A549 (cell line): ENCODE results near the gene ZPBP2. TPM values are rescaled to one million over a fixed set of nuclear protein-coding genes. Genes with fewer than 3 reads are reported as not detected.

Experiments
- ATAC-seq, 2 experiments: fragments of 200-7000 bp in 1 of 2; fragments of >200 bp in 1 of 2; cut with Nextera tagmentation in 1 of 2; cut with Tn5 transposase in 1 of 2; 3 replicates each; pipeline versions ENCODE4 v1.8.0 to v1.9.1; 2018 to 2020; ENCODE audit warnings: mild to moderate bottlenecking in 1 of 2, moderate library complexity in 1 of 2
- CTCF ChIA-PET: fragments of 300-600 bp; sonication (Branson Sonifier 250); formaldehyde crosslinking; extraction: SDS; loops from one replicate; lab custom pipeline; 2021; ENCODE audit warnings: antibody characterized with exemption, inconsistent platforms; lab: Yijun Ruan, JAX
- POLR2A ChIA-PET: fragments of 350-600 bp; formaldehyde crosslinking; extraction: SDS; loops from one replicate; lab custom pipeline; 2021; ENCODE audit warnings: antibody characterized with exemption, inconsistent platforms; lab: Yijun Ruan, JAX
- DNase-seq, 2 experiments: peaks; one replicate each; pipeline versions ENCODE4 v3.0.0 to v3.0.0-alpha.2; 2011 to 2016; ENCODE audit warnings: low read depth in 1 of 2, low spot score in 1 of 2
- FAIRE-seq: peaks from 2 replicates; lab custom pipeline; 2011; peaks lifted over from hg19 to GRCh38; lab: Jason Lieb, UNC
- H3K27ac ChIP-seq, 2 experiments: fragments of >200 bp; sonication (Bioruptor Twin); formaldehyde crosslinking; 3 replicates each; pipeline ENCODE4 v1.5.1; 2016 to 2017
- H3K4me1 ChIP-seq: fragments of >200 bp; sonication (Bioruptor Twin); formaldehyde crosslinking; 3 replicates; pipeline ENCODE4 v1.6.1; 2016
- H3K4me2 ChIP-seq: fragments of >200 bp; sonication (Bioruptor Twin); formaldehyde crosslinking; 3 replicates; pipeline ENCODE4 v1.6.1; 2016
- H3K4me3 ChIP-seq: fragments of >200 bp; sonication (Bioruptor Twin); formaldehyde crosslinking; 3 replicates; pipeline ENCODE4 v1.5.1; 2016
- H3K9me3 ChIP-seq: fragments of >200 bp; sonication (Bioruptor Twin); formaldehyde crosslinking; 3 replicates; pipeline ENCODE4 v1.6.1; 2016
- CHD4 ChIP-seq: fragments of 200-600 bp; sonication (generic); IDR thresholded peaks from 2 replicates; pipeline ENCODE4 v1.6.1; 2016; ENCODE audit warnings: antibody characterized with exemption, mild to moderate bottlenecking, borderline replicate concordance
- ESRRA ChIP-seq: fragments of 150-350 bp; IDR thresholded peaks from 2 replicates; pipeline ENCODE4 v1.6.1; 2014; ENCODE audit warnings: mild to moderate bottlenecking, low read length, borderline replicate concordance
- FOSL2 ChIP-seq, 2 experiments: fragments of 450-650 bp in 1 of 2; fragments of >200 bp in 1 of 2; sonication (Bioruptor Twin) in 1 of 2; formaldehyde crosslinking; IDR thresholded peaks; 2 replicates each; pipeline versions ENCODE4 v1.5.0 to v1.6.1; 2016 to 2020; ENCODE audit warnings: mild to moderate bottlenecking in 1 of 2, moderate library complexity in 1 of 2
- HMGXB4 ChIP-seq: fragments of 250-450 bp; sonication (Bioruptor Pico); IDR thresholded peaks from 2 replicates; pipeline ENCODE4 v1.5.0; 2021; ENCODE audit warnings: mild to moderate bottlenecking, moderate library complexity, borderline replicate concordance
- HOXB5 ChIP-seq: fragments of 250-450 bp; sonication (Bioruptor Pico); IDR thresholded peaks from 2 replicates; pipeline ENCODE4 v1.5.0; 2020; ENCODE audit warnings: mild to moderate bottlenecking, moderate library complexity
- JUN ChIP-seq, 2 experiments: fragments of >200 bp; sonication (Bioruptor Twin); formaldehyde crosslinking; IDR thresholded peaks; 2 replicates in 1 of 2; 3 replicates in 1 of 2; pipeline ENCODE4 v1.6.1; 2016 to 2017
- KDM1A ChIP-seq: fragments of 200-600 bp; sonication (generic); IDR thresholded peaks from 2 replicates; pipeline ENCODE4 v1.6.1; 2016; ENCODE audit warnings: low read depth, mild to moderate bottlenecking
- MAZ ChIP-seq: fragments of 150-350 bp; IDR thresholded peaks from 2 replicates; pipeline ENCODE4 v1.6.1; 2014; ENCODE audit warnings: antibody characterized with exemption, low read depth, low read length, borderline replicate concordance
- MYC ChIP-seq: IDR thresholded peaks from 2 replicates; pipeline ENCODE4 v1.6.1; 2012; ENCODE audit warnings: mild to moderate bottlenecking, inconsistent platforms, low read length, improper control_type of control experiment, borderline replicate concordance
- NFE2L2 ChIP-seq: fragments of 150-350 bp; conservative IDR thresholded peaks from 2 replicates; pipeline ENCODE4 v1.6.1; 2014; ENCODE audit warnings: low read length
- NPAS2 ChIP-seq: fragments of 250-450 bp; sonication (Bioruptor Pico); IDR thresholded peaks from 2 replicates; pipeline ENCODE4 v1.8.0; 2022; ENCODE audit warnings: mild to moderate bottlenecking, moderate library complexity, borderline replicate concordance
- PHF8 ChIP-seq: fragments of 200-600 bp; sonication (generic); IDR thresholded peaks from 2 replicates; pipeline ENCODE4 v1.6.1; 2016; ENCODE audit warnings: low read depth, mild to moderate bottlenecking, antibody characterized with exemption, moderate library complexity, borderline replicate concordance
- POLR2A ChIP-seq: IDR thresholded peaks from 2 replicates; pipeline ENCODE4 v1.6.1; 2012; ENCODE audit warnings: mild to moderate bottlenecking, low read length
- POLR2AphosphoS2 ChIP-seq: conservative IDR thresholded peaks from 2 replicates; pipeline ENCODE4 v1.6.1; 2012; ENCODE audit warnings: low read length, improper control_type of control experiment, inconsistent platforms
- RFX5 ChIP-seq: fragments of 450-650 bp; IDR thresholded peaks from 2 replicates; pipeline ENCODE4 v1.7.1; 2014; ENCODE audit warnings: antibody characterized with exemption, mild to moderate bottlenecking, moderate library complexity
- RNF2 ChIP-seq: fragments of 200-600 bp; sonication (generic); IDR thresholded peaks from 2 replicates; pipeline ENCODE4 v1.6.1; 2016; ENCODE audit warnings: low read depth, mild to moderate bottlenecking, antibody characterized with exemption, moderate library complexity, borderline replicate concordance
- SMC3 ChIP-seq: fragments of >200 bp; sonication (Bioruptor Twin); formaldehyde crosslinking; IDR thresholded peaks from 3 replicates; pipeline ENCODE4 v1.6.1; 2018; ENCODE audit warnings: inconsistent platforms
- SREBF2 ChIP-seq: fragments of 450-650 bp; IDR thresholded peaks from 2 replicates; pipeline ENCODE4 v1.6.1; 2014; ENCODE audit warnings: mild to moderate bottlenecking, moderate library complexity
- ZFP36 ChIP-seq: fragments of 450-650 bp; IDR thresholded peaks from 2 replicates; pipeline ENCODE4 v1.6.1; 2014; ENCODE audit warnings: borderline replicate concordance; ENCODE audit not compliant: partially characterized antibody
- ZNF302 ChIP-seq: fragments of 250-450 bp; sonication (Bioruptor Pico); IDR thresholded peaks from 2 replicates; pipeline ENCODE4 v1.9.0; 2021; ENCODE audit warnings: inconsistent platforms, mild to moderate bottlenecking, moderate library complexity
- ZSCAN20 ChIP-seq: fragments of 250-450 bp; sonication (Bioruptor Pico); IDR thresholded peaks from 2 replicates; pipeline ENCODE4 v1.8.0; 2022; ENCODE audit warnings: mild to moderate bottlenecking, moderate library complexity
- WGBS: methylation state at CpG from one replicate; pipeline ENCODE4 v1.1.6; 2017; ENCODE audit errors: missing lambda C conversion rate; 5-methylcytosine and 5-hydroxymethylcytosine counted together
- polyA plus RNA-seq, 4 experiments: library from polyadenylated mRNA; depleted of rRNA in 3 of 4; stranded (reverse); fragments of >200 nt; fragmentation: RNase III in 1 of 4; extraction: RNeasy Plus Mini Kit Qiagen cat#74134 plus additional on column Dnase treatment in 1 of 4; gene quantifications; 2 replicates in 3 of 4; 3 replicates in 1 of 4; pipeline ENCODE4 v1.2.3, GENCODE V29; 2011 to 2017
- TF ChIP-seq, protein P1 (sequence below): IDR thresholded peaks from 2 replicates; pipeline ENCODE4 v1.6.1; 2012; ENCODE audit warnings: low read depth, borderline replicate concordance
- TF ChIP-seq, protein P2 (sequence below): fragments of >200 bp; sonication (Bioruptor Twin); formaldehyde crosslinking; IDR thresholded peaks from 3 replicates; pipeline ENCODE4 v1.5.1; 2016
- TF ChIP-seq, protein P3 (sequence below): IDR thresholded peaks from 2 replicates; pipeline ENCODE4 v1.6.1; 2012

ZPBP2 gene
- polyA plus RNA-seq, 2 of the 4 experiments (the other 2 are of a cell fraction), result not detected

GRCh38 chr17:39919087-39919683 is 51.2 kb downstream of the ZPBP2 start:
- POLR2A ChIA-PET, result no interaction called here
- H3K4me3 ChIP-seq, result no peak overlapping the region
- FAIRE-seq (no peak), DNase-seq (no peak), ATAC-seq (no peak)
- no peak overlapping the region for H3K4me2 ChIP-seq
- CTCF ChIA-PET, result interaction anchor here (0.6 to 1.3 kb wide), 6 partner anchors 8 to 110 kb away, joined by 3 to 4 read pairs (median 3); no protein-coding TSS in a partner anchor
- no peak overlapping the region for H3K27ac ChIP-seq
- 93% methylated on average over 9 of the region's 9 CpGs for WGBS
- H3K4me1 ChIP-seq, result peaks cover 1% of the 10 kb centered on the region; the same call in 2 of the 3 replicates
- TF ChIP-seq, protein P1, sequence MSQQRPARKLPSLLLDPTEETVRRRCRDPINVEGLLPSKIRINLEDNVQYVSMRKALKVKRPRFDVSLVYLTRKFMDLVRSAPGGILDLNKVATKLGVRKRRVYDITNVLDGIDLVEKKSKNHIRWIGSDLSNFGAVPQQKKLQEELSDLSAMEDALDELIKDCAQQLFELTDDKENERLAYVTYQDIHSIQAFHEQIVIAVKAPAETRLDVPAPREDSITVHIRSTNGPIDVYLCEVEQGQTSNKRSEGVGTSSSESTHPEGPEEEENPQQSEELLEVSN, result no peak
- TF ChIP-seq HMGXB4 (no peak), PHF8 (no peak), NPAS2 (CRISPR knock-in tag) (no peak), JUN (IDR thresholded peaks at IDR 0.05) (no peak), RNF2 (no peak), KDM1A (no peak), POLR2AphosphoS2 (no peak), ZNF302 (CRISPR knock-in tag) (no peak), POLR2A (no peak), FOSL2 (IDR thresholded peaks at IDR 0.05) (no peak), FOSL2 (CRISPR knock-in tag; IDR thresholded peaks at IDR 0.05) (no peak), NFE2L2 (no peak), ESRRA (no peak)
- H3K9me3 ChIP-seq, result no peaks in the 10 kb centered on the region

DNA sequence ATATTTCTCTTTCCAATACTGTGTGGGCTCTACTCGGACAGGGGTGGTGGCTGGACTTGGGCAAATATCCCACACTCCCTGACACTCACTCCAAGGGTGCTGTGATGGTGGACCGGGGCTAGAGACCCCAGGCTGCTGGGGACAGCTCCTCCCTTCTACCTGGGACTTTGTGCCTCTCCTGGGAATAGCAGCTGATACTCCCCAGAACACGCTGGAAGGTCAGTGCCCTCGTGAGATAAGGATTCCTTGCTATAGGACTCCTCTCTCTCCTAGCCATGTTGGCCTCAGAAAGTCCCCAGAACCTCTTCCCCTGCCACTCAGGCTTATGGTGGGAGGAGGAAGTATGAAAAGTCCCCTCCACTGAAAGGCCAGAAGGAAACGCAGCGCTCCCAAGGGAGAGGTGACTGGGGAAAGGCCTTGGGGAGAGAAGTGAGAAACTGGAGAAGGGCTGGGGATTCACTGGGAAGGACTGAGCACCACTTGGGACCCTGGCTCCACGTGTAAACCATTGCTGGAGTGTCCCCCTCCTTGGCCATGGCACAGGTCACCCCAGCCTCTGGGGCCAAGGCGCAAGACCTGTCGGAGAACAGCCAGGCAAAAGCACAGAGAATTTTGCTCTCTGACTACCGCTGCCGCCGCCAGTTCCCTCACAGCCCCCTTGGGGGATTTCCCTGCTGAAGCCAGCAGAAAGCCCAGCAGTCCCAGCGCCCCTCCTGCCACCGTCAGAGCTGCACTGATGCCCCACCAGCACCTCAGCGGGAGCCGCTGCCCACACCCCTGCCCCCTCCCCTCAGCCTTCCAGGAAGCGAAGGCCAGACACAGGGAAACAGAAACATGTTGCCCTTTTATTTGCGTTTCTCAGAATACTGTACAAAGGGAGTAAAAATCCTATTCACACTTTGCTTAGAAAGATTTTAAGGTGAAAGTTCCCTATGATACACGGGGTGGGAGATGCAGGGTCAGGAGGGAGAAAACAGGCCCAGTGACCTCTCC is 52.5 kb downstream of the ZPBP2 start:
- H3K9me3 ChIP-seq, result no peaks in the 10 kb centered on the region
- ATAC-seq (no peak), FAIRE-seq (no peak), DNase-seq (no peak)
- CTCF ChIA-PET, result interaction anchor here (0.6 to 1.3 kb wide), 3 partner anchors 11 to 111 kb away, joined by 3 read pairs; no protein-coding TSS in a partner anchor
- no peak overlapping the region for H3K4me3 ChIP-seq
- H3K4me1 ChIP-seq, result peaks cover 8% of the 10 kb centered on the region; the same call in 2 of the 3 replicates
- no peak overlapping the region for H3K4me2 ChIP-seq
- 90% methylated on average over 19 of the region's 19 CpGs for WGBS
- POLR2A ChIA-PET, result no interaction called here
- TF ChIP-seq SREBF2 (no peak), NPAS2 (CRISPR knock-in tag) (no peak), RFX5 (no peak), ZFP36 (no peak), FOSL2 (IDR thresholded peaks at IDR 0.05) (no peak), FOSL2 (CRISPR knock-in tag; IDR thresholded peaks at IDR 0.05) (no peak), ZSCAN20 (CRISPR knock-in tag) (no peak), MYC (no peak), SMC3 (no peak), POLR2AphosphoS2 (no peak), RNF2 (no peak), CHD4 (no peak), HOXB5 (CRISPR knock-in tag) (no peak), ZNF302 (CRISPR knock-in tag) (no peak), MAZ (no peak)
- TF ChIP-seq, protein P2, sequence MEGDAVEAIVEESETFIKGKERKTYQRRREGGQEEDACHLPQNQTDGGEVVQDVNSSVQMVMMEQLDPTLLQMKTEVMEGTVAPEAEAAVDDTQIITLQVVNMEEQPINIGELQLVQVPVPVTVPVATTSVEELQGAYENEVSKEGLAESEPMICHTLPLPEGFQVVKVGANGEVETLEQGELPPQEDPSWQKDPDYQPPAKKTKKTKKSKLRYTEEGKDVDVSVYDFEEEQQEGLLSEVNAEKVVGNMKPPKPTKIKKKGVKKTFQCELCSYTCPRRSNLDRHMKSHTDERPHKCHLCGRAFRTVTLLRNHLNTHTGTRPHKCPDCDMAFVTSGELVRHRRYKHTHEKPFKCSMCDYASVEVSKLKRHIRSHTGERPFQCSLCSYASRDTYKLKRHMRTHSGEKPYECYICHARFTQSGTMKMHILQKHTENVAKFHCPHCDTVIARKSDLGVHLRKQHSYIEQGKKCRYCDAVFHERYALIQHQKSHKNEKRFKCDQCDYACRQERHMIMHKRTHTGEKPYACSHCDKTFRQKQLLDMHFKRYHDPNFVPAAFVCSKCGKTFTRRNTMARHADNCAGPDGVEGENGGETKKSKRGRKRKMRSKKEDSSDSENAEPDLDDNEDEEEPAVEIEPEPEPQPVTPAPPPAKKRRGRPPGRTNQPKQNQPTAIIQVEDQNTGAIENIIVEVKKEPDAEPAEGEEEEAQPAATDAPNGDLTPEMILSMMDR, result no peak
- TF ChIP-seq, protein P3, sequence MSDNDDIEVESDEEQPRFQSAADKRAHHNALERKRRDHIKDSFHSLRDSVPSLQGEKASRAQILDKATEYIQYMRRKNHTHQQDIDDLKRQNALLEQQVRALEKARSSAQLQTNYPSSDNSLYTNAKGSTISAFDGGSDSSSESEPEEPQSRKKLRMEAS, result no peak
- H3K27ac ChIP-seq, result no peak overlapping the region
